Body of pancreas (tissue), 4 donors: Measurements from ENCODE around the gene PNPLA3. TPM values are rescaled to one million over a fixed set of nuclear protein-coding genes. Genes with fewer than 3 reads are reported as not detected.

ENCODE experiments used
- ATAC-seq: fragments of 150-250 bp; one replicate; pipeline ENCODE4 v1.9.1; 2016
- DNase-seq, 4 donors: peaks; one replicate each; pipeline ENCODE4 v3.0.0-alpha.2; 2019
- H3K27ac ChIP-seq, 4 donors: fragments of 200-600 bp; sonication (generic); 1 replicate in 3 of 4; 2 replicates in 1 of 4; pipeline versions ENCODE4 v1.5.1 to v1.6.1; 2016 to 2019; ENCODE audit warnings: mild to moderate bottlenecking in 1 of 4, mixed read lengths in 1 of 4, moderate library complexity in 1 of 4
- H3K27me3 ChIP-seq, 2 donors: fragments of 200-600 bp; sonication (generic); one replicate each; pipeline ENCODE4 v1.6.0; 2016; ENCODE audit warnings: mild to moderate bottlenecking in 1 of 2
- H3K36me3 ChIP-seq, 2 donors: fragments of 200-600 bp; sonication (generic); replicated peaks in 1 of 2; 2 replicates each; pipeline ENCODE4 v1.5.1; 2016; ENCODE audit warnings: low read depth in 2 of 2; ENCODE audit not compliant: insufficient read depth in 1 of 2
- H3K4me1 ChIP-seq: fragments of 200-600 bp; sonication (generic); one replicate; pipeline ENCODE4 v1.6.0; 2016
- H3K4me3 ChIP-seq, 2 donors: fragments of 200-600 bp; sonication (generic); 1 replicate in 1 of 2; 2 replicates in 1 of 2; pipeline ENCODE4 v1.5.1; 2016 to 2019
- H3K9me3 ChIP-seq, 3 donors: fragments of 200-600 bp; sonication (generic); 1 replicate in 2 of 3; 2 replicates in 1 of 3; pipeline ENCODE4 v1.5.1; 2016
- POLR2A ChIP-seq, 3 donors: fragments of 450-650 bp; IDR thresholded peaks; one replicate each; pipeline ENCODE4 v1.6.1; 2016; ENCODE audit warnings: antibody characterized with exemption in 3 of 3, mild to moderate bottlenecking in 2 of 3
- WGBS, 2 donors: methylation state at CpG; one replicate each; pipeline ENCODE4 v1.1.5; 2017; 5-methylcytosine and 5-hydroxymethylcytosine counted together
- intact Hi-C: fragments of 100-400 bp; cut with DNase I; formaldehyde crosslinking; loops from one replicate; pipeline ENCODE4 v1.15.1; 2023
- total RNA-seq, 2 donors: library from RNA; depleted of rRNA; stranded (reverse); fragments of >200 nt; gene quantifications; one replicate each; pipeline ENCODE4 v1.1.0, GENCODE V29; 2016
- TF ChIP-seq, protein P1 (sequence below), 7 experiments: fragments of 450-650 bp in 4 of 7; fragments of 200-600 bp in 3 of 7; sonication (generic) in 3 of 7; IDR thresholded peaks; one replicate each; pipeline ENCODE4 v1.5.1; 2016 to 2019; ENCODE audit warnings: antibody characterized with exemption in 7 of 7

PNPLA3 gene
- total RNA-seq, 2 donors from 2014 or later: 0.66 to 0.78 TPM

DNA sequence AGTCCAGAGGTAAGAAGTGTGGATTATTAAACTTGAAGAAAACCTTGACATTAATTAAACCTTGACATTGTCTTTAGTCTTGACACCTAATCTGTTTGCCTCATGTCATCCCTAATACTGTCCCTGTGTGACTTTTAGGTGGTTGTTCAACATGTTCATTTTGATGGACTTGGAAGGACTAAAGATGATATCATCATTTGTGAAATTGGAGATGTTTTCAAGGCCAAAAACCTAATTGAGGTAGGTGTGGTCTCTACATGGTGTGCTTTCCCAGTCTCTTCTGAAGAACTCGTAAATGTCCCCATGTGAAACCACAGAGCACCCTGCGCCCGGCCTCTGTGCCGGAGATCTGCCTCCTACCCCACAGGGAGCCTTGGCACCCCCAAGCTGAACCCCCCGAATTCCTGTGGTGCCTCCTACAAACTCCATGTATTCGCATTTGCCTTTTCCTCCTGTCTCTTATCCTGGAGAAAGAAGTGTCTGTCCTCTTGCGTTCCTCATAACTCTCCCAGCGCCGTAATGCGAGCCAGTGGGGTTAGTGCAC, 40.8 kb downstream of the PNPLA3 start:
- no peak for ATAC-seq
- 91 to 94% methylated on average over 10 of the region's 10 CpGs for WGBS, 2 donors
- intact Hi-C loops: no loop called here
- H3K4me1 ChIP-seq: no peaks in the 10 kb centered on the region
- TF ChIP-seq, protein P1, sequence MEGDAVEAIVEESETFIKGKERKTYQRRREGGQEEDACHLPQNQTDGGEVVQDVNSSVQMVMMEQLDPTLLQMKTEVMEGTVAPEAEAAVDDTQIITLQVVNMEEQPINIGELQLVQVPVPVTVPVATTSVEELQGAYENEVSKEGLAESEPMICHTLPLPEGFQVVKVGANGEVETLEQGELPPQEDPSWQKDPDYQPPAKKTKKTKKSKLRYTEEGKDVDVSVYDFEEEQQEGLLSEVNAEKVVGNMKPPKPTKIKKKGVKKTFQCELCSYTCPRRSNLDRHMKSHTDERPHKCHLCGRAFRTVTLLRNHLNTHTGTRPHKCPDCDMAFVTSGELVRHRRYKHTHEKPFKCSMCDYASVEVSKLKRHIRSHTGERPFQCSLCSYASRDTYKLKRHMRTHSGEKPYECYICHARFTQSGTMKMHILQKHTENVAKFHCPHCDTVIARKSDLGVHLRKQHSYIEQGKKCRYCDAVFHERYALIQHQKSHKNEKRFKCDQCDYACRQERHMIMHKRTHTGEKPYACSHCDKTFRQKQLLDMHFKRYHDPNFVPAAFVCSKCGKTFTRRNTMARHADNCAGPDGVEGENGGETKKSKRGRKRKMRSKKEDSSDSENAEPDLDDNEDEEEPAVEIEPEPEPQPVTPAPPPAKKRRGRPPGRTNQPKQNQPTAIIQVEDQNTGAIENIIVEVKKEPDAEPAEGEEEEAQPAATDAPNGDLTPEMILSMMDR (IDR thresholded peaks at IDR 0.05): no peak
- TF ChIP-seq POLR2A (IDR thresholded peaks at IDR 0.05): no peak
- DNase-seq: no peak
- H3K4me3 ChIP-seq: no peak overlapping the region
- peaks cover 0 to 25% of the 10 kb centered on the region in 2 donors for H3K36me3 ChIP-seq
- no peaks in the 10 kb centered on the region for H3K27me3 ChIP-seq
- no peak overlapping the region for H3K27ac ChIP-seq
- no peaks in the 10 kb centered on the region for H3K9me3 ChIP-seq

DNA sequence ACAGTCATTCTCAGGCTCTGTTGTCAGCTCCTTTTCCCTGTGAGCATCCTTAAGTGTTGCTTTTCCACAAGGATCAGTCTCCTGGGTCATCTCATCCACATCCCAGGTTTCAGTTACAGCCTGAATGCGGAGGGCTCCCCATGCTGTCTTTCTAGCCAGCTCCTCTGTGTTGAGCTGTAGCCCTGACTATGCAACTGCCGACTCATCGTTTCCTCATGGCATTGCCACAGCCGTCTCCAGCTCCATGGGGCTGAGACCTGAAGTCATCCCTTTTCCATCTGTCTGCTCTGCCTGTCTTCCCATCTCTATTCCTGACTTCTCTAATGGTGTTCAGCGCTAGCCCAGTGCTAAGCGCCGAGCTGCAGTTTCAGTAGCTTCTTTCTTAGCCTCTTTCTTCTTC, 43.5 kb downstream of the PNPLA3 start:
- intact Hi-C loops: no loop called here
- DNase-seq: no peak
- ATAC-seq: no peak

DNA sequence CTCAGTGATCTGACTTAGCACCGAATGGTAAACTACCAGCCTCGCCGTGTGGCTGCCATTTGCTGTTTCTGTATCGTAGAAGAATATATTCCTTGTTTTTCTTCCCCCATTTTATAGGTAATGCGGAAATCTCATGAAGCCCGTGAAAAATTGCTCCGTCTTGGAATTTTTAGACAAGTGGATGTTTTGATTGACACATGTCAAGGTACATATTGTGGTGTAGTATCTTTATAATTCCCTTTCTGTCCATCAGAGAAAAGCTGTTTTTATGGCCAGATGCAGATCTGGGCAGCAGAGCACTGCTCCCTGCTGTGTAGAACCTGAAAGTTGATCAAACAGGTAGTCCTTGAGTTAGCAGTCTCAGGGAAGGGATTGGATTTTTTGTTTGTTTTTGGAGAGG, 45.0 kb downstream of the PNPLA3 start:
- 97 to 98% methylated on average over 7 of the region's 7 CpGs for WGBS, 2 donors
- intact Hi-C loops: no loop called here
- ATAC-seq: no peak

More for the DNA sequence above, 43.5 kb downstream of the PNPLA3 start:
- Histone ChIP-seq H3K27me3 (no peaks in the 10 kb centered on the region), H3K36me3 (peaks cover 0 to 25% of the 10 kb centered on the region in 2 donors), H3K27ac (no peak overlapping the region), H3K9me3 (no peaks in the 10 kb centered on the region), H3K4me3 (no peak overlapping the region), H3K4me1 (no peaks in the 10 kb centered on the region)
- WGBS, 2 donors: 95% methylated on average over 7 of the region's 7 CpGs
- TF ChIP-seq, protein P1 (IDR thresholded peaks at IDR 0.05): no peak
- TF ChIP-seq POLR2A (IDR thresholded peaks at IDR 0.05): no peak

DNA sequence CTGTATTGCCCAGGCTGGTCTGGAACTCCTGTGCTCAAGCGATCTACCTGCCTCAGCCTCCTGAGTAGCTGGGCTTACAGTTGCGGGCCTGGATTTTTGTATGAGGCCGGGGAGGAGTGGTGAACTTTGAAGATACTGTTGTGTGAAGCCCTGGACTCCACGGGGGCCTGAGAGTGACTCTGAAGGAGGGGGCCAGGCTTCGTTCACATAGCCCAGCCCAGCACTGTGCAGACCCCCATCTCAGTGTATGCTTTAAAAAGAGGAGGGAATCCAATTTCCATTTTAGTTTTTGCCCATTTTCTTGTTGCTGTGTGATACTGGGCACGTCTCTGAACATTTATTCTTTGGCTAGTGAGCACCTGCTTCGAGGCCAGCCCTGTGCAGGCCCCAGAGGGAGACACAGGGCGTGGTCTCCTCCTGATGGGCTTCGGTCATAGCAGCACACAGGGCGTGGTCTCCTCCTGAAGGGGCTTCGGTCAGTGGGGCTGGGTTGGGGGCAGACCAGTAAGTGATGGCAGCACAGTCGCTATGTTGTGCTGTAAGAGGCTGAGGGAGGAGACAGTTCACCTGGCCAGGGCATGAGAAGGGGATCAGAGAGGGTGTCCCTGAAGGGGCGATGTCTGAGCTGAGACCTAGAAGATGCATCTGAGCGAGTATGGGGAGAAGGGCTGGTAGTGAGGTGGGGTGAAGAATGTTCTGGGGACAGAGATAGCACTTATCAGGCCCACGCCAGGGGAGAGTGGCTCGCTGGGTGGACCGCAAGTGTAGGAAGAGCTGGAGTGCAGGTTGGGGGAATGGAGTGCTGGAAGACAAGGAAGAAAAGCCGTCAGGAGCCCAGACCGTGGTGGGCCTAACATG, 45.6 kb downstream of the PNPLA3 start:
- DNase-seq: no peak
- no peaks in the 10 kb centered on the region for H3K27me3 ChIP-seq
- ATAC-seq: no peak
- no peaks in the 10 kb centered on the region for H3K9me3 ChIP-seq
- H3K27ac ChIP-seq: no peak overlapping the region
- no peaks in the 10 kb centered on the region for H3K4me1 ChIP-seq
- H3K36me3 ChIP-seq: peaks cover 0 to 27% of the 10 kb centered on the region in 2 donors
- no peak overlapping the region for H3K4me3 ChIP-seq
- TF ChIP-seq, protein P1 (IDR thresholded peaks at IDR 0.05): no peak
- no peak for TF ChIP-seq POLR2A (IDR thresholded peaks at IDR 0.05)
- WGBS, 2 donors: 90 to 93% methylated on average over 19 of the region's 19 CpGs
- intact Hi-C loops: no loop called here

More for the DNA sequence above, 45.0 kb downstream of the PNPLA3 start:
- TF ChIP-seq, protein P1 (IDR thresholded peaks at IDR 0.05): no peak
- no peak for TF ChIP-seq POLR2A (IDR thresholded peaks at IDR 0.05)
- Histone ChIP-seq H3K27me3 (no peaks in the 10 kb centered on the region), H3K4me1 (no peaks in the 10 kb centered on the region), H3K9me3 (no peaks in the 10 kb centered on the region), H3K4me3 (no peak overlapping the region), H3K36me3 (peaks cover 0 to 27% of the 10 kb centered on the region in 2 donors), H3K27ac (no peak overlapping the region)
- no peak for DNase-seq
